ENCODE results near the gene LIN37. TPM values are rescaled to one million over a fixed set of nuclear protein-coding genes. Genes with fewer than 3 reads are reported as not detected.

Gene LIN37
- total and polyA plus RNA-seq, 9 of the 15 experiments (the other 6 are each of a cell fraction or from before 2014, with no cell fraction given), result 1.2 to 12.5 (median 8.6) TPM

DNA sequence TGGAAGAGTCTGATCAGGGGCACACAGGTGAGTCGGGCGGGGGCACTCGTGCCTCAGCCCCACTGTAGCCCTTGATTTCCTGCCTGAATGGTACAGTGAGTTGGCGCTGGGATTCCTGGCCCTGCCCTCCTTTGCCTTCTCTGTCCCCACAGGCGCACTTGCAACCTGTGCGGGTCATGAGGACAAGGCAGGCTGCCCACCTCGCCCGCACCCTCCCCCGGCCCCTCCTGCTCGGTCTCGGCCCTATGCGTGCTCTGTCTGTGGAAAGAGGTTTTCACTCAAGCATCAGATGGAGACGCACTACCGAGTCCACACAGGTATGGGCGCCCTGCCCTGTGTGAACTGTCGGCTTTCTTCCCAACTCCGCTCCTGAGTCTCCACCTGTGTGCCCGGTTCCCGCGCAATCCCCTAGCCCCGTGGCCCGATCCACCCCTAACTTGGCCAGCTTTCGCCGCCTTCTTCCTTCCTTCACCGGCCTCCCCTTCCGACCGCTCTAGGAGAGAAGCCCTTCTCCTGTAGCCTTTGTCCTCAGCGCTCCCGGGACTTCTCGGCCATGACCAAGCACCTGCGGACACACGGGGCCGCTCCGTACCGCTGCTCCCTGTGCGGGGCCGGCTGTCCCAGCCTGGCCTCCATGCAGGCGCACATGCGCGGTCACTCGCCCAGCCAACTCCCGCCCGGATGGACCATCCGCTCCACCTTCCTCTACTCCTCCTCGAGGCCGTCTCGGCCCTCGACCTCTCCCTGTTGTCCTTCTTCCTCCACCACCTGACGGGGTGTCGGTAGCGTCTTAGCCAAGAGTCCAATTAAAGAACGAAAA, 32.2 kb upstream of the LIN37 start (continued):
- TF ChIP-seq NCOA1 (IDR thresholded peaks at IDR 0.05; ENCODE audit: low read depth), result 0 out of 2 replicates have a peak, but pooled peaks have one; percentile 19
- no peak for TF ChIP-seq NONO (IDR thresholded peaks at IDR 0.05; ENCODE audit: low read depth in 2 of 2, low read length in 1 of 2)
- no peak for TF ChIP-seq NFIX (CRISPR knock-in tag; IDR thresholded peaks at IDR 0.05; ENCODE audit: low read depth)
- no peak for TF ChIP-seq ZC3H4 (CRISPR knock-in tag; IDR thresholded peaks at IDR 0.05; ENCODE audit: borderline replicate concordance)
- TF ChIP-seq, protein P1, sequence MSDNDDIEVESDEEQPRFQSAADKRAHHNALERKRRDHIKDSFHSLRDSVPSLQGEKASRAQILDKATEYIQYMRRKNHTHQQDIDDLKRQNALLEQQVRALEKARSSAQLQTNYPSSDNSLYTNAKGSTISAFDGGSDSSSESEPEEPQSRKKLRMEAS (CRISPR knock-in tag; IDR thresholded peaks at IDR 0.05), result peak; percentile 78
- TF ChIP-seq ESRRA (IDR thresholded peaks at IDR 0.05; ENCODE audit: borderline replicate concordance, low read depth), result no peak
- TF ChIP-seq MAFG (tag; conservative IDR thresholded peaks at IDR 0.05), result no peak
- peak; percentile 86 to 89 for TF ChIP-seq NRF1 (conservative IDR thresholded peaks at IDR 0.05 in 1 of 2, IDR thresholded peaks at IDR 0.05 in 1 of 2)
- TF ChIP-seq FOXJ3 (CRISPR knock-in tag; IDR thresholded peaks at IDR 0.05), result no peak
- TF ChIP-seq HMGN3 (IDR thresholded peaks at IDR 0.05; ENCODE audit: borderline replicate concordance, extremely low read depth, insufficient read length, low read depth, low read length), result no peak
- TF ChIP-seq ZNF324 (CRISPR knock-in tag; IDR thresholded peaks at IDR 0.05), result no peak
- TF ChIP-seq NR2F6 (CRISPR knock-in tag; IDR thresholded peaks at IDR 0.05), result no peak
- TF ChIP-seq KAT8 (IDR thresholded peaks at IDR 0.05; ENCODE audit: low read depth), result no peak
- TF ChIP-seq, protein P2, sequence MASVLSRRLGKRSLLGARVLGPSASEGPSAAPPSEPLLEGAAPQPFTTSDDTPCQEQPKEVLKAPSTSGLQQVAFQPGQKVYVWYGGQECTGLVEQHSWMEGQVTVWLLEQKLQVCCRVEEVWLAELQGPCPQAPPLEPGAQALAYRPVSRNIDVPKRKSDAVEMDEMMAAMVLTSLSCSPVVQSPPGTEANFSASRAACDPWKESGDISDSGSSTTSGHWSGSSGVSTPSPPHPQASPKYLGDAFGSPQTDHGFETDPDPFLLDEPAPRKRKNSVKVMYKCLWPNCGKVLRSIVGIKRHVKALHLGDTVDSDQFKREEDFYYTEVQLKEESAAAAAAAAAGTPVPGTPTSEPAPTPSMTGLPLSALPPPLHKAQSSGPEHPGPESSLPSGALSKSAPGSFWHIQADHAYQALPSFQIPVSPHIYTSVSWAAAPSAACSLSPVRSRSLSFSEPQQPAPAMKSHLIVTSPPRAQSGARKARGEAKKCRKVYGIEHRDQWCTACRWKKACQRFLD (CRISPR knock-in tag; IDR thresholded peaks at IDR 0.05), result no peak
- TF ChIP-seq, protein P3, sequence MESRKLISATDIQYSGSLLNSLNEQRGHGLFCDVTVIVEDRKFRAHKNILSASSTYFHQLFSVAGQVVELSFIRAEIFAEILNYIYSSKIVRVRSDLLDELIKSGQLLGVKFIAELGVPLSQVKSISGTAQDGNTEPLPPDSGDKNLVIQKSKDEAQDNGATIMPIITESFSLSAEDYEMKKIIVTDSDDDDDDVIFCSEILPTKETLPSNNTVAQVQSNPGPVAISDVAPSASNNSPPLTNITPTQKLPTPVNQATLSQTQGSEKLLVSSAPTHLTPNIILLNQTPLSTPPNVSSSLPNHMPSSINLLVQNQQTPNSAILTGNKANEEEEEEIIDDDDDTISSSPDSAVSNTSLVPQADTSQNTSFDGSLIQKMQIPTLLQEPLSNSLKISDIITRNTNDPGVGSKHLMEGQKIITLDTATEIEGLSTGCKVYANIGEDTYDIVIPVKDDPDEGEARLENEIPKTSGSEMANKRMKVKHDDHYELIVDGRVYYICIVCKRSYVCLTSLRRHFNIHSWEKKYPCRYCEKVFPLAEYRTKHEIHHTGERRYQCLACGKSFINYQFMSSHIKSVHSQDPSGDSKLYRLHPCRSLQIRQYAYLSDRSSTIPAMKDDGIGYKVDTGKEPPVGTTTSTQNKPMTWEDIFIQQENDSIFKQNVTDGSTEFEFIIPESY (CRISPR knock-in tag; IDR thresholded peaks at IDR 0.05), result peak; percentile 6; the same call in 1 of the 2 replicates
- TF ChIP-seq, protein P4, sequence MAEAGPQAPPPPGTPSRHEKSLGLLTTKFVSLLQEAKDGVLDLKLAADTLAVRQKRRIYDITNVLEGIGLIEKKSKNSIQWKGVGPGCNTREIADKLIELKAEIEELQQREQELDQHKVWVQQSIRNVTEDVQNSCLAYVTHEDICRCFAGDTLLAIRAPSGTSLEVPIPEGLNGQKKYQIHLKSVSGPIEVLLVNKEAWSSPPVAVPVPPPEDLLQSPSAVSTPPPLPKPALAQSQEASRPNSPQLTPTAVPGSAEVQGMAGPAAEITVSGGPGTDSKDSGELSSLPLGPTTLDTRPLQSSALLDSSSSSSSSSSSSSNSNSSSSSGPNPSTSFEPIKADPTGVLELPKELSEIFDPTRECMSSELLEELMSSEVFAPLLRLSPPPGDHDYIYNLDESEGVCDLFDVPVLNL (CRISPR knock-in tag; IDR thresholded peaks at IDR 0.05; ENCODE audit: low read depth), result 0 out of 2 replicates have a peak, but pooled peaks have one; percentile 40
- TF ChIP-seq, protein P5, sequence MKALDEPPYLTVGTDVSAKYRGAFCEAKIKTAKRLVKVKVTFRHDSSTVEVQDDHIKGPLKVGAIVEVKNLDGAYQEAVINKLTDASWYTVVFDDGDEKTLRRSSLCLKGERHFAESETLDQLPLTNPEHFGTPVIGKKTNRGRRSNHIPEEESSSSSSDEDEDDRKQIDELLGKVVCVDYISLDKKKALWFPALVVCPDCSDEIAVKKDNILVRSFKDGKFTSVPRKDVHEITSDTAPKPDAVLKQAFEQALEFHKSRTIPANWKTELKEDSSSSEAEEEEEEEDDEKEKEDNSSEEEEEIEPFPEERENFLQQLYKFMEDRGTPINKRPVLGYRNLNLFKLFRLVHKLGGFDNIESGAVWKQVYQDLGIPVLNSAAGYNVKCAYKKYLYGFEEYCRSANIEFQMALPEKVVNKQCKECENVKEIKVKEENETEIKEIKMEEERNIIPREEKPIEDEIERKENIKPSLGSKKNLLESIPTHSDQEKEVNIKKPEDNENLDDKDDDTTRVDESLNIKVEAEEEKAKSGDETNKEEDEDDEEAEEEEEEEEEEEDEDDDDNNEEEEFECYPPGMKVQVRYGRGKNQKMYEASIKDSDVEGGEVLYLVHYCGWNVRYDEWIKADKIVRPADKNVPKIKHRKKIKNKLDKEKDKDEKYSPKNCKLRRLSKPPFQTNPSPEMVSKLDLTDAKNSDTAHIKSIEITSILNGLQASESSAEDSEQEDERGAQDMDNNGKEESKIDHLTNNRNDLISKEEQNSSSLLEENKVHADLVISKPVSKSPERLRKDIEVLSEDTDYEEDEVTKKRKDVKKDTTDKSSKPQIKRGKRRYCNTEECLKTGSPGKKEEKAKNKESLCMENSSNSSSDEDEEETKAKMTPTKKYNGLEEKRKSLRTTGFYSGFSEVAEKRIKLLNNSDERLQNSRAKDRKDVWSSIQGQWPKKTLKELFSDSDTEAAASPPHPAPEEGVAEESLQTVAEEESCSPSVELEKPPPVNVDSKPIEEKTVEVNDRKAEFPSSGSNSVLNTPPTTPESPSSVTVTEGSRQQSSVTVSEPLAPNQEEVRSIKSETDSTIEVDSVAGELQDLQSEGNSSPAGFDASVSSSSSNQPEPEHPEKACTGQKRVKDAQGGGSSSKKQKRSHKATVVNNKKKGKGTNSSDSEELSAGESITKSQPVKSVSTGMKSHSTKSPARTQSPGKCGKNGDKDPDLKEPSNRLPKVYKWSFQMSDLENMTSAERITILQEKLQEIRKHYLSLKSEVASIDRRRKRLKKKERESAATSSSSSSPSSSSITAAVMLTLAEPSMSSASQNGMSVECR (CRISPR knock-in tag; IDR thresholded peaks at IDR 0.05), result no peak

Data from K562 (cell line).